Adrenal gland (tissue), 5 donors: ENCODE results near the gene ANKRD1.

Source experiments
- CTCF ChIP-seq, 6 experiments: fragments of 450-650 bp in 4 of 6; fragments of 200-600 bp in 2 of 6; sonication (generic) in 1 of 6; IDR thresholded peaks; 1 replicate in 5 of 6; 2 replicates in 1 of 6; pipeline versions ENCODE4 v1.5.1 to v1.8.0; 2016 to 2021; ENCODE audit warnings: antibody characterized with exemption in 6 of 6, mild to moderate bottlenecking in 2 of 6, moderate library complexity in 1 of 6
- POLR2A ChIP-seq, 2 donors: fragments of 450-650 bp; IDR thresholded peaks; one replicate each; pipeline ENCODE4 v1.6.1; 2017; ENCODE audit warnings: antibody characterized with exemption in 2 of 2, mild to moderate bottlenecking in 2 of 2, moderate library complexity in 1 of 2
- donor health status: DM: no; HTN: no; CAD: no.

- TF ChIP-seq POLR2A (IDR thresholded peaks at IDR 0.05) (no peak), CTCF (IDR thresholded peaks at IDR 0.05) (no peak)
Measured at GRCh38 chr10:90925079-90926029, 4.5 kb upstream of the ANKRD1 start.
